H1 (cell line): ENCODE measurements around the gene TXNDC5. TPM values are rescaled to one million over a fixed set of nuclear protein-coding genes. Genes with fewer than 3 reads are reported as not detected.

ENCODE experiments used
- CTCF ChIA-PET: fragments of 300-600 bp; sonication (Branson Sonifier 250); formaldehyde crosslinking; loops from one replicate; lab custom pipeline; 2021; ENCODE audit not compliant: partially characterized antibody; lab: Charles Lee
- POLR2A ChIA-PET: fragments of 300-600 bp; sonication (Branson Sonifier 250); formaldehyde crosslinking; loops from one replicate; lab custom pipeline; 2021; ENCODE audit warnings: inconsistent platforms; ENCODE audit not compliant: partially characterized antibody; lab: Charles Lee
- DNase-seq, 2 experiments: peaks; one replicate each; pipeline versions ENCODE4 v3.0.0 to v3.0.0-alpha.2; 2010 to 2022; ENCODE audit warnings: low spot score in 2 of 2, low read depth in 1 of 2, mixed read lengths in 1 of 2
- FAIRE-seq: peaks from 2 replicates; lab custom pipeline; 2011; peaks lifted over from hg19 to GRCh38; lab: Jason Lieb, UNC
- H2AFZ ChIP-seq: 2 replicates; pipeline ENCODE4 v1.8.1; 2012; ENCODE audit warnings: low read length, inconsistent platforms
- H2AK5ac ChIP-seq: 2 replicates; pipeline ENCODE4 v1.6.1; 2013; ENCODE audit warnings: low read depth, low read length
- H2BK120ac ChIP-seq: replicated peaks from 2 replicates; pipeline ENCODE3; 2013; ENCODE audit warnings: low read depth, low read length, inconsistent platforms
- H2BK12ac ChIP-seq: 2 replicates; pipeline ENCODE4 v1.6.1; 2013; ENCODE audit warnings: low read depth, low read length
- H2BK15ac ChIP-seq: 2 replicates; pipeline ENCODE4 v1.6.1; 2013; ENCODE audit warnings: low read length
- H2BK20ac ChIP-seq: 2 replicates; pipeline ENCODE4 v1.6.1; 2013; ENCODE audit warnings: low read length
- H2BK5ac ChIP-seq: 2 replicates; pipeline ENCODE4 v1.6.1; 2013; ENCODE audit warnings: low read depth, low read length
- H3K14ac ChIP-seq: 2 replicates; pipeline ENCODE4 v1.6.1; 2013; ENCODE audit warnings: inconsistent platforms; ENCODE audit not compliant: insufficient read length
- H3K18ac ChIP-seq: 2 replicates; pipeline ENCODE4 v1.6.1; 2013; ENCODE audit warnings: low read length; ENCODE audit errors: extremely low read depth
- H3K23ac ChIP-seq: 2 replicates; pipeline ENCODE4 v1.6.1; 2013; ENCODE audit warnings: inconsistent platforms; ENCODE audit not compliant: insufficient read length
- H3K23me2 ChIP-seq: 2 replicates; pipeline ENCODE4 v1.6.1; 2013; ENCODE audit warnings: low read depth, low read length
- H3K27ac ChIP-seq: 2 replicates; pipeline ENCODE4 v1.6.1; 2011; ENCODE audit warnings: low read depth, low read length, inconsistent platforms
- H3K27me3 ChIP-seq, 4 experiments: replicated peaks in 1 of 4; 1 replicate in 1 of 4; 2 replicates in 3 of 4; pipeline versions ENCODE4 v1.6.1 to v1.8.1; 2011 to 2013; ENCODE audit warnings: low read length in 3 of 4, mild to moderate bottlenecking in 3 of 4, inconsistent platforms in 2 of 4, mixed read lengths in 2 of 4, moderate library complexity in 1 of 4; ENCODE audit not compliant: control insufficient read depth in 3 of 4, insufficient read depth in 3 of 4; ENCODE audit errors: extremely low read depth in 1 of 4
- H3K36me3 ChIP-seq, 4 experiments: 2 replicates each; pipeline versions ENCODE4 v1.6.1 to v1.8.1; 2011 to 2013; ENCODE audit warnings: mild to moderate bottlenecking in 4 of 4, low read length in 3 of 4, moderate library complexity in 2 of 4, control low read depth in 1 of 4, inconsistent platforms in 1 of 4; ENCODE audit not compliant: insufficient read depth in 4 of 4, control insufficient read depth in 2 of 4
- H3K4ac ChIP-seq: replicated peaks from 2 replicates; pipeline ENCODE3; 2013; ENCODE audit warnings: low read length, low read depth, mixed read lengths, inconsistent platforms; ENCODE audit not compliant: insufficient read length
- H3K4me1 ChIP-seq, 4 experiments: replicated peaks in 1 of 4; 1 replicate in 1 of 4; 2 replicates in 3 of 4; pipeline versions ENCODE4 v1.6.1 to v1.8.1; 2011 to 2013; ENCODE audit warnings: low read length in 3 of 4, inconsistent platforms in 2 of 4, mixed read lengths in 1 of 4; ENCODE audit not compliant: insufficient read depth in 4 of 4, control insufficient read depth in 3 of 4
- H3K4me2 ChIP-seq, 2 experiments: 2 replicates each; pipeline versions ENCODE4 v1.6.1 to v1.8.1; 2011 to 2013; ENCODE audit warnings: low read depth in 2 of 2, low read length in 2 of 2, control low read depth in 1 of 2, inconsistent platforms in 1 of 2, mild to moderate bottlenecking in 1 of 2; ENCODE audit not compliant: insufficient read depth in 1 of 2
- H3K4me3 ChIP-seq, 4 experiments: fragments of 200-600, 300-600 bp in 1 of 4; sonication (generic), shearing (Covaris generic), sonication (Bioruptor Twin) in 1 of 4; 2 replicates each; pipeline versions ENCODE4 v1.5.1 to v1.8.1; 2011 to 2016; ENCODE audit warnings: low read length in 4 of 4, low read depth in 3 of 4, control low read depth in 2 of 4, inconsistent platforms in 2 of 4, mild to moderate bottlenecking in 2 of 4, mixed read lengths in 1 of 4, moderate library complexity in 1 of 4; ENCODE audit not compliant: insufficient read depth in 2 of 4; ENCODE audit errors: extremely low read depth in 1 of 4
- H3K56ac ChIP-seq: replicated peaks from 2 replicates; pipeline ENCODE3; 2013; ENCODE audit warnings: low read depth, mild to moderate bottlenecking, mixed read lengths, low read length, inconsistent platforms; ENCODE audit not compliant: insufficient read length
- H3K79me1 ChIP-seq: 2 replicates; pipeline ENCODE4 v1.6.1; 2013; ENCODE audit warnings: low read depth, low read length, control low read depth
- H3K79me2 ChIP-seq, 2 experiments: 2 replicates each; pipeline versions ENCODE4 v1.6.1 to v1.8.1; 2012 to 2013; ENCODE audit warnings: low read length in 2 of 2, mild to moderate bottlenecking in 2 of 2, inconsistent platforms in 1 of 2; ENCODE audit not compliant: insufficient read depth in 2 of 2, control insufficient read depth in 1 of 2
- H3K9ac ChIP-seq, 4 experiments: replicated peaks in 1 of 4; 1 replicate in 1 of 4; 2 replicates in 3 of 4; pipeline versions ENCODE4 v1.6.1 to v1.8.1; 2011 to 2013; ENCODE audit warnings: low read depth in 3 of 4, low read length in 3 of 4, control low read depth in 2 of 4, mild to moderate bottlenecking in 2 of 4, moderate library complexity in 2 of 4, inconsistent platforms in 1 of 4; ENCODE audit errors: extremely low read depth in 1 of 4
- H3K9me3 ChIP-seq, 2 experiments: 2 replicates each; pipeline versions ENCODE4 v1.6.1 to v1.8.1; 2012 to 2013; ENCODE audit warnings: mild to moderate bottlenecking in 2 of 2, moderate library complexity in 2 of 2, control low read depth in 1 of 2, inconsistent platforms in 1 of 2, low read depth in 1 of 2, low read length in 1 of 2, mixed read lengths in 1 of 2; ENCODE audit not compliant: insufficient read depth in 2 of 2
- H4K20me1 ChIP-seq, 2 experiments: replicated peaks in 1 of 2; 2 replicates each; pipeline versions ENCODE3 to v1.8.1; 2011 to 2013; ENCODE audit warnings: inconsistent platforms in 2 of 2, low read length in 2 of 2, mild to moderate bottlenecking in 1 of 2; ENCODE audit not compliant: insufficient read depth in 2 of 2, control insufficient read depth in 1 of 2
- H4K5ac ChIP-seq: 2 replicates; pipeline ENCODE4 v1.6.1; 2013; ENCODE audit warnings: low read length, low read depth, mixed read lengths, inconsistent platforms; ENCODE audit not compliant: insufficient read length
- H4K8ac ChIP-seq: 2 replicates; pipeline ENCODE4 v1.8.0; 2013; ENCODE audit warnings: mild to moderate bottlenecking, moderate library complexity, low read length, inconsistent platforms; ENCODE audit not compliant: insufficient read depth; ENCODE audit errors: extremely low read depth
- H4K91ac ChIP-seq: replicated peaks from 2 replicates; pipeline ENCODE3; 2013; ENCODE audit warnings: low read length, mixed read lengths, inconsistent platforms; ENCODE audit not compliant: insufficient read length
- BCL11A ChIP-seq, 2 experiments: IDR thresholded peaks; one replicate each; pipeline ENCODE4 v1.6.1; 2011; ENCODE audit warnings: low read depth in 2 of 2, low read length in 2 of 2, mild to moderate bottlenecking in 2 of 2
- CBX5 ChIP-seq: fragments of 300-800, 300-1000 bp; sonication (generic); IDR thresholded peaks from 2 replicates; pipeline ENCODE4 v1.7.1; 2016; ENCODE audit warnings: antibody characterized with exemption, low read length, low read depth
- EGR1 ChIP-seq: IDR thresholded peaks from 2 replicates; pipeline ENCODE4 v1.6.1; 2011; ENCODE audit warnings: low read depth, low read length, borderline replicate concordance
- PHF8 ChIP-seq: fragments of 200-600 bp; sonication (generic); conservative IDR thresholded peaks from 2 replicates; pipeline ENCODE4 v1.7.1; 2012; ENCODE audit warnings: low read depth, mild to moderate bottlenecking, inconsistent platforms, low read length, moderate library complexity
- SIX5 ChIP-seq: IDR thresholded peaks from 2 replicates; pipeline ENCODE4 v1.6.1; 2011; ENCODE audit warnings: mild to moderate bottlenecking, low read depth, low read length
- SRF ChIP-seq: IDR thresholded peaks from 2 replicates; pipeline ENCODE4 v1.6.1; 2011; ENCODE audit warnings: mild to moderate bottlenecking, low read depth, low read length, moderate library complexity
- TEAD4 ChIP-seq: IDR thresholded peaks from 2 replicates; pipeline ENCODE4 v1.6.1; 2012; ENCODE audit warnings: low read depth, low read length, inconsistent platforms, mixed read lengths
- YY1 ChIP-seq: IDR thresholded peaks from 2 replicates; pipeline ENCODE4 v1.6.1; 2011; ENCODE audit warnings: low read depth, mild to moderate bottlenecking, low read length
- ZNF274 ChIP-seq: IDR thresholded peaks from 2 replicates; pipeline ENCODE4 v1.7.0; 2012; ENCODE audit warnings: low read length, borderline replicate concordance; ENCODE audit errors: extremely low read depth
- polyA plus RNA-seq, 7 experiments: library from polyadenylated mRNA; depleted of rRNA in 3 of 7; stranded (reverse) in 5 of 7; unstranded in 2 of 7; fragments of >200 nt in 5 of 7; fragments of 200-250 nt in 2 of 7; gene quantifications; 1 replicate in 5 of 7; 2 replicates in 1 of 7; 4 replicates in 1 of 7; pipeline versions ENCODE4 v1.2.1 to v1.2.3, GENCODE V29; 2011 to 2013; ENCODE audit warnings: missing spikeins in 2 of 7, mixed read lengths in 2 of 7
- total RNA-seq: library from RNA; stranded (reverse); fragmentation: NEBNext Ultra II Directional; extraction: Animal tissue kit (Norgen Biotek cat#: 25700); gene quantifications from 2 replicates; pipeline ENCODE4 v1.2.1, GENCODE V29; 2021

Gene TXNDC5
- total and polyA plus RNA-seq, 2 of the 8 experiments (the other 6 are each of a cell fraction or from before 2014, with no cell fraction given), result 114 to 172 TPM

DNA sequence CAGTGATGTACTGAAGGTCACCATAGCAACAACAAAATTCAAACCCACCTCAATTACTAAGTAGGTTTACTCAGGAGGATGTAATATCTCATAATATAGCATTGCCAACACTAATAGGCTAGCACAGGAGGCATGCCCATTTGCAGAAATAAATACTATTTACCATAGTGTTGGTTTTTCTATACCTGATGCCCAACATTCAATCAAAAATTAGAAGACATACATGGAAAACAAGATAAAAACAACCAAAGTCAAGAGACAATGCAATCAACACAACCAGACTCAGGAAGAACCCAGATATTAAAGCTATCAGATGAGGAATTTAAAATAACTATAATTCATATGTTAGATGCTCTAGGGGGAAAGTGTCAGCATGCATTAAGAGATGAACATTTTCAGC lies 14.3 kb upstream of the TXNDC5 start:
- POLR2A ChIA-PET, result no interaction called here

More for the DNA sequence above, 14.3 kb upstream of the TXNDC5 start:
- Histone ChIP-seq H3K9ac (no peak overlapping the region), H3K79me1 (no peaks in the 10 kb centered on the region), H2BK5ac (no peak overlapping the region), H3K9me3 (peaks cover 8 to 14% of the 10 kb centered on the region in 2 experiments; a peak in 3 of 4 replicates), H3K27me3 (no peaks in the 10 kb centered on the region), H3K4me2 (no peak overlapping the region), H2AFZ (no peak overlapping the region), H2AK5ac (no peak overlapping the region), H3K4me3 (no peak overlapping the region), H2BK12ac (no peak overlapping the region), H4K8ac (no peak overlapping the region), H4K20me1 (no peaks in the 10 kb centered on the region), H2BK120ac (no peak overlapping the region), H3K14ac (no peak overlapping the region), H4K5ac (no peak overlapping the region), H3K4me1 (no peaks in the 10 kb centered on the region), H4K91ac (no peak overlapping the region), H3K36me3 (no peaks in the 10 kb centered on the region), H3K27ac (no peak overlapping the region), H3K23me2 (no peaks in the 10 kb centered on the region), H2BK15ac (no peak overlapping the region), H3K56ac (no peak overlapping the region), H3K18ac (no peak overlapping the region), H2BK20ac (no peak overlapping the region), H3K79me2 (no peaks in the 10 kb centered on the region), H3K23ac (no peak overlapping the region), H3K4ac (no peak overlapping the region)
- TF ChIP-seq CBX5, result no peak
- TF ChIP-seq YY1, result no peak
- TF ChIP-seq TEAD4, result no peak
- TF ChIP-seq PHF8, result no peak
- no peak for TF ChIP-seq EGR1
- no peak for TF ChIP-seq BCL11A (IDR thresholded peaks at IDR 0.05; ENCODE audit: low read depth in 2 of 2, low read length in 2 of 2)
- TF ChIP-seq SIX5, result no peak
- no peak for TF ChIP-seq ZNF274
- no peak for TF ChIP-seq SRF
- FAIRE-seq (no peak), DNase-seq (no peak)
- CTCF ChIA-PET, result interaction anchor here (1.4 to 2.9 kb wide), 2 partner anchors 14 to 201 kb away, joined by 3 to 12 read pairs; no protein-coding TSS in a partner anchor
